ENCODE measurements around the gene ACOX1. TPM values are rescaled to one million over a fixed set of nuclear protein-coding genes. Genes with fewer than 3 reads are reported as not detected.

The ACOX1 gene
- total and polyA plus RNA-seq, 2 of the 13 experiments (the other 11 are each of a cell fraction or from before 2014, with no cell fraction given): 86.4 to 120 TPM

- TF ChIP-seq U2AF1 (optimal IDR thresholded peaks at IDR 0.05; ENCODE audit: low read depth, low read length) (no peak), SMC3 (IDR thresholded peaks at IDR 0.05; ENCODE audit: low read length) (peak; percentile 61; the same call in 1 of the 2 replicates), HCFC1 (IDR thresholded peaks at IDR 0.05; ENCODE audit: low read depth, low read length) (peak; percentile 55), ARNTL (CRISPR knock-in tag; IDR thresholded peaks at IDR 0.05) (peak; percentile 74), ATF1 (CRISPR knock-in tag; IDR thresholded peaks at IDR 0.05) (no peak), HOMEZ (CRISPR knock-in tag; IDR thresholded peaks at IDR 0.05; ENCODE audit: low read depth) (peak; percentile 79; the same call in 1 of the 2 replicates), TFDP1 (CRISPR knock-in tag; IDR thresholded peaks at IDR 0.05; ENCODE audit: borderline replicate concordance) (peak; percentile 92; the same call in 1 of the 2 replicates), ZNF747 (CRISPR knock-in tag; IDR thresholded peaks at IDR 0.05; ENCODE audit: borderline replicate concordance) (peak; percentile 95; the same call in 1 of the 2 replicates), HNRNPUL1 (IDR thresholded peaks at IDR 0.05; ENCODE audit: low read depth, low read length) (no peak; the same call in 1 of the 2 replicates), NFKB2 (CRISPR knock-in tag; IDR thresholded peaks at IDR 0.05; ENCODE audit: borderline replicate concordance) (peak; percentile 95), AGO2 (optimal IDR thresholded peaks at IDR 0.05; ENCODE audit: low read depth, low read length) (no peak), ZNF512B (CRISPR knock-in tag; IDR thresholded peaks at IDR 0.05; ENCODE audit: borderline replicate concordance) (no peak), ZNF552 (CRISPR knock-in tag; IDR thresholded peaks at IDR 0.05; ENCODE audit: borderline replicate concordance) (peak; percentile 73; the same call in 1 of the 2 replicates), ZNF703 (CRISPR knock-in tag; IDR thresholded peaks at IDR 0.05; ENCODE audit: borderline replicate concordance) (no peak), CREM (IDR thresholded peaks at IDR 0.05) (no peak; the same call in 1 of the 2 replicates), CREM (CRISPR knock-in tag; IDR thresholded peaks at IDR 0.05) (no peak), SMYD3 (CRISPR knock-in tag; IDR thresholded peaks at IDR 0.05) (peak; percentile 95), ZNF589 (CRISPR knock-in tag; conservative IDR thresholded peaks at IDR 0.05) (peak; percentile 91; the same call in 1 of the 2 replicates), ARID2 (CRISPR knock-in tag; IDR thresholded peaks at IDR 0.05; ENCODE audit: borderline replicate concordance) (peak; percentile 94), REXO4 (CRISPR knock-in tag; IDR thresholded peaks at IDR 0.05; ENCODE audit: borderline replicate concordance) (no peak), NBN (conservative IDR thresholded peaks at IDR 0.05) (no peak), ZBTB8A (CRISPR knock-in tag; IDR thresholded peaks at IDR 0.05; ENCODE audit: borderline replicate concordance, low read depth) (peak; percentile 85; the same call in 1 of the 2 replicates)
Measured at GRCh38 chr17:75904749-75905521, 74.0 kb downstream of the ACOX1 start, which contains the start of gene MRPL38 (continued).
